ENCODE measurements around the gene CASTOR1.
A peak's percentile ranks its signal among the peaks of the same experiment; 100 is the strongest.

The CASTOR1 gene

DNA sequence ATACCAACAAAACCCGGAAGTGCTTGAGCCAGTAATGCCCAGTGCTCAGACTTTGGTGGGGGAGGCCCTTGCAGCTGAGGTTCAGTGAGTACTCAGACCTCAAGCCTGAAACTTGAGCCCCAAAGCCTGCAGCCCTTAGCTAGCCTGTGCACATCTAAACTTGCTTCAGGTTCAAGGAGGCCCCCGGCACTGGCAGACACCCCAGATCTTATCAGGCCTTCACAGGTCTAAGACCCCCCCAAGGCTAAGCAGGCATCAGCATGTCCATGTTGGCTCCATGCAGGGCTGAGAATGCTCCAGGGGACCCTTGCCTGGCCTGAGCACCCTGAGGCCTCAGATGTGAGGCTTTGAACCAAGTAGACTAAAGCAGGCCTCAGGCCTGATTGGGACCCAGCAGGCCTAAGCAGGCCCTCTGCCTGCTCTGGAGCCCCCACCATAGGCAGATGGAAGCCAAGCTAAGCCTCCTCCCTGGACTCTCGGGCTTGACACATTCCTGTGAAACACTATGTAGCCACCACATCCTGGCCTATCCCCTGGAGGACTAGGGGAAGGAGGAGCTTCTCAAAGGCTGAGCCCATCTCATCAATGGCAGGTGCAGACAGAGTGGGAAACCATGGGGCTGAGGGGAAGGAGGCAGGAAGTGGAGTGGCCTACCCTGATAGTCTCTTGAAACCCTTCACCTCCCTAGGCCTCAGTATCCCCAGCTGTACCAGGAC lies 1.2 kb upstream of the CASTOR1 start (continued):
- TF ChIP-seq, protein P1, sequence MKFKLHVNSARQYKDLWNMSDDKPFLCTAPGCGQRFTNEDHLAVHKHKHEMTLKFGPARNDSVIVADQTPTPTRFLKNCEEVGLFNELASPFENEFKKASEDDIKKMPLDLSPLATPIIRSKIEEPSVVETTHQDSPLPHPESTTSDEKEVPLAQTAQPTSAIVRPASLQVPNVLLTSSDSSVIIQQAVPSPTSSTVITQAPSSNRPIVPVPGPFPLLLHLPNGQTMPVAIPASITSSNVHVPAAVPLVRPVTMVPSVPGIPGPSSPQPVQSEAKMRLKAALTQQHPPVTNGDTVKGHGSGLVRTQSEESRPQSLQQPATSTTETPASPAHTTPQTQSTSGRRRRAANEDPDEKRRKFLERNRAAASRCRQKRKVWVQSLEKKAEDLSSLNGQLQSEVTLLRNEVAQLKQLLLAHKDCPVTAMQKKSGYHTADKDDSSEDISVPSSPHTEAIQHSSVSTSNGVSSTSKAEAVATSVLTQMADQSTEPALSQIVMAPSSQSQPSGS (tag by site-specific recombination; IDR thresholded peaks at IDR 0.05; ENCODE audit: low read depth) = no peak
- TF ChIP-seq ZNF426 (tag by site-specific recombination; IDR thresholded peaks at IDR 0.05) (no peak), SP2 (tag by site-specific recombination; IDR thresholded peaks at IDR 0.05) (peak; percentile 29), ZNF670 (tag by site-specific recombination; IDR thresholded peaks at IDR 0.05; ENCODE audit: low read depth) (no peak), ZNF555 (tag by site-specific recombination; conservative IDR thresholded peaks at IDR 0.05) (no peak), ZBTB17 (tag by site-specific recombination; IDR thresholded peaks at IDR 0.05) (peak; percentile 57)
- TF ChIP-seq, protein P2, sequence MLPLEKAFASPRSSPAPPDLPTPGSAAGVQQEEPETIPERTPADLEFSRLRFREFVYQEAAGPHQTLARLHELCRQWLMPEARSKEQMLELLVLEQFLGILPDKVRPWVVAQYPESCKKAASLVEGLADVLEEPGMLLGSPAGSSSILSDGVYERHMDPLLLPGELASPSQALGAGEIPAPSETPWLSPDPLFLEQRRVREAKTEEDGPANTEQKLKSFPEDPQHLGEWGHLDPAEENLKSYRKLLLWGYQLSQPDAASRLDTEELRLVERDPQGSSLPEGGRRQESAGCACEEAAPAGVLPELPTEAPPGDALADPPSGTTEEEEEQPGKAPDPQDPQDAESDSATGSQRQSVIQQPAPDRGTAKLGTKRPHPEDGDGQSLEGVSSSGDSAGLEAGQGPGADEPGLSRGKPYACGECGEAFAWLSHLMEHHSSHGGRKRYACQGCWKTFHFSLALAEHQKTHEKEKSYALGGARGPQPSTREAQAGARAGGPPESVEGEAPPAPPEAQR (tag by site-specific recombination; IDR thresholded peaks at IDR 0.05) = no peak

DNA sequence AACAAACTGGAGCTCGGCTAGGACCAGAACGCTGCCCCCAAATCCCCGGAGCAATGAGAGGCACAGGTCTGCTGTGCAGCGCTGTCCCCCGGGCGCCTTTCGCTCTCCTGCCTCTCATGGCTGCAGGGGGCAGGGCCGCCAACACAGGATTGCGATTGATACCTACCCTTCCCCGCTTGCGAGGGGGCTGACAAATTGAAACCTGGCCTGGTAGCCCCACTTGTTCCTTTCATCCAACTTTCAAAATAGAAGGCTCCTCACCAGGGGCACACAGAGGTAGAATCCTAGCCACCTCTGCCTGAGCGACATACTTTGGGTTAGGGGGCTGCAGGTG lies 642 bp upstream of the CASTOR1 start:
- POLR2A ChIA-PET = interaction anchor here (0.6 to 4.2 kb wide), 6 partner anchors 20 to 121 kb away, joined by 3 to 34 read pairs (median 5); partner anchors contain the start of genes CCDC157, SEC14L2, SF3A1 and TBC1D10A
- H3K36me3 ChIP-seq (ENCODE audit: control insufficient read depth in 2 of 2, insufficient read depth in 1 of 2, low read length in 2 of 2) = peaks cover 0 to 46% of the 10 kb centered on the region in 2 experiments; a peak in 1 of 3 replicates
- CTCF ChIA-PET = interaction anchor here (3.0 to 3.8 kb wide), 6 partner anchors 29 to 100 kb away, joined by 13 to 80 read pairs (median 31); partner anchors contain the start of genes RNF215 and TBC1D10A
- H3K9me3 ChIP-seq (ENCODE audit: control insufficient read depth, insufficient read depth, low read depth, low read length) = no peaks in the 10 kb centered on the region
- no peak overlapping the region for H3K27ac ChIP-seq (ENCODE audit: extremely low read depth, low read depth, low read length)
- H3K4me3 ChIP-seq (ENCODE audit: low read depth, low read length) = peak overlapping the region; percentile 10; the same call in 1 of the 2 replicates
- peak; percentile 53; the same call in 1 of the 2 replicates for TF ChIP-seq ZBTB20 (tag by site-specific recombination; IDR thresholded peaks at IDR 0.05)
- no peak for TF ChIP-seq ZNF658 (tag by site-specific recombination; IDR thresholded peaks at IDR 0.05)
- TF ChIP-seq MYNN (tag by site-specific recombination; IDR thresholded peaks at IDR 0.05; ENCODE audit: borderline replicate concordance) = peak; percentile 65
- no peak for TF ChIP-seq ZNF239 (tag by site-specific recombination; IDR thresholded peaks at IDR 0.05)
- TF ChIP-seq ZBTB1 (tag by site-specific recombination; IDR thresholded peaks at IDR 0.05) = no peak
- no peaks in the 10 kb centered on the region; the same call in 1 of the 2 replicates for H3K4me1 ChIP-seq (ENCODE audit: control insufficient read depth, insufficient read depth, low read length)

DNA sequence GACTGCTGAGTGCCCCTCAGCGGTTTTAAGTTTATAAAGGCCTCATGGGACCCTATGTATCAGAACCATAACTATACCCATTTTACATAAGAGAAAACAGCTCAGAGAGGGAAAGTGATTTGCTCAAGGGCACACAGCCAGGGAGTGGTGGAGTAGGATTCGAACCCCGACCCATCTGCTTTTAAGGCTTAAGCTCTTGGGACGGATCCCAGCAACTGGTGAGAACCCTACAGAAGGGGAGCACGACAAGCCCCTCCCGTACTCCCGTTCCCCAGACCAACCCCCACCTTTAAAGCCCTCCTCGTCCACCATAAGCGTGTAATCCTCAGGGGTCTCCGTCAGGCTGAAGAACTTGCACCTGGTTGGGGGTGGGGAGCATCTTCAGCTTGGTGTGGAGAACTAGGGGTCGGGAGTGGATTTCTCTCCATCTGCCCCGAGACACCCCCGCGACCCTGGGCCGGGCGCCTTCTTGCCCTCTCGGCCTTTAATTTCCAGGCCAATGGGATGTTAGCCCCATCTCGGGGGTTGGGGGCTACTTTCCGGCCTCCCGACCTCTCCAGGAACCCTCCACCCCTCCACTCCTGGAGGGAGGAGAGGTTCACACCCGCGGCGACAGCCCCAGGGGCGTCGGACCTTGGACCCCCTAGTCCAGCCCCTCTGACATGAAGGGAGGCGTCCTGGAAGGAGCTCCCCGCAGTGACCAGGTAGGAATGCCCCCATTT lies 725 bp downstream of the CASTOR1 start:
- no peak overlapping the region for H3K27ac ChIP-seq (ENCODE audit: extremely low read depth, low read depth, low read length)
- peak overlapping the region; percentile 60 for H3K4me3 ChIP-seq (ENCODE audit: low read depth, low read length)
- H3K9me3 ChIP-seq (ENCODE audit: control insufficient read depth, insufficient read depth, low read depth, low read length) = no peaks in the 10 kb centered on the region
- H3K36me3 ChIP-seq (ENCODE audit: control insufficient read depth in 2 of 2, insufficient read depth in 1 of 2, low read length in 2 of 2) = peaks cover 0 to 35% of the 10 kb centered on the region in 2 experiments; a peak in 1 of 3 replicates
- no peaks in the 10 kb centered on the region; the same call in 1 of the 2 replicates for H3K4me1 ChIP-seq (ENCODE audit: control insufficient read depth, insufficient read depth, low read length)
- TF ChIP-seq, protein P3, sequence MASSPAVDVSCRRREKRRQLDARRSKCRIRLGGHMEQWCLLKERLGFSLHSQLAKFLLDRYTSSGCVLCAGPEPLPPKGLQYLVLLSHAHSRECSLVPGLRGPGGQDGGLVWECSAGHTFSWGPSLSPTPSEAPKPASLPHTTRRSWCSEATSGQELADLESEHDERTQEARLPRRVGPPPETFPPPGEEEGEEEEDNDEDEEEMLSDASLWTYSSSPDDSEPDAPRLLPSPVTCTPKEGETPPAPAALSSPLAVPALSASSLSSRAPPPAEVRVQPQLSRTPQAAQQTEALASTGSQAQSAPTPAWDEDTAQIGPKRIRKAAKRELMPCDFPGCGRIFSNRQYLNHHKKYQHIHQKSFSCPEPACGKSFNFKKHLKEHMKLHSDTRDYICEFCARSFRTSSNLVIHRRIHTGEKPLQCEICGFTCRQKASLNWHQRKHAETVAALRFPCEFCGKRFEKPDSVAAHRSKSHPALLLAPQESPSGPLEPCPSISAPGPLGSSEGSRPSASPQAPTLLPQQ (tag by site-specific recombination; IDR thresholded peaks at IDR 0.05) = no peak
- TF ChIP-seq ZNF768 (tag by site-specific recombination; IDR thresholded peaks at IDR 0.05) = peak; percentile 91
- 0 out of 2 replicates have a peak, but pooled peaks have one; percentile 13 for TF ChIP-seq BCL11A (tag by site-specific recombination; IDR thresholded peaks at IDR 0.05; ENCODE audit: low read depth)
- ChIA-PET CTCF (interaction anchor here (0.5 to 4.0 kb wide), 59 partner anchors 8 to 913 kb away, joined by 3 to 80 read pairs (median 4); partner anchors contain the start of genes CCDC157, RNF215, SEC14L2 and SF3A1), POLR2A (interaction anchor here (0.6 to 4.2 kb wide), 11 partner anchors 11 to 1128 kb away, joined by 3 to 25 read pairs (median 5); partner anchors contain the start of genes CCDC157, RNF215, SEC14L2 and SF3A1)
